HG03354 (cell line): ENCODE results near the gene OR2B6.
"Not testable (repeated sequence)": the region's sequence is repeated elsewhere in the genome, so short reads cannot be mapped to it uniquely, and the experiment has no call there.

ENCODE experiments used
- ATAC-seq: cut with Tn5 transposase; IDR thresholded peaks from one replicate; pipeline ENCODE4 v1.9.1; 2021; ENCODE audit warnings: mild to moderate bottlenecking; ENCODE audit not compliant: unreplicated experiment, poor library complexity, severe bottlenecking

The OR2B6 gene

DNA sequence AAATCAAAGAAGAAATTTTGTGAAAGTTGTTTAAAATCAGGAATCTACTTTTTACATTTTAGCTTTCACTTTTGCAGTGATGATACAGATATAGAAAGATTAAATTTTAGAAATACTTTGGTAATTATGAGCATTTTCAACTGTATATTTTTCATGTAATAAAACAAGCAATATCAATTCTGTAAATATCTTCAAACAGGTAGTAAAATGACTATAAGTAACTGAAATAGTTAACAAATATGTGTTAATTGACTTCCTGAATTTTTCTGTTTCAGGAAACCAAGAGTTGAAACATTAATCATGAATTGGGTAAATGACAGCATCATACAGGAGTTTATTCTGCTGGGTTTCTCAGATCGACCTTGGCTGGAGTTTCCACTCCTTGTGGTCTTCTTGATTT is at the start of gene OR2B6:
Gene OR2B6, plus strand, starts transcription at position 301 of the 400 bp plus-strand sequence. Its CDS starts 0 bp downstream, at position 301.
- peak; percentile 38 for ATAC-seq

- ATAC-seq = no peak
Observed at GRCh38 chr6:27908017-27908416, 49.0 kb upstream of the OR2B6 start.

DNA sequence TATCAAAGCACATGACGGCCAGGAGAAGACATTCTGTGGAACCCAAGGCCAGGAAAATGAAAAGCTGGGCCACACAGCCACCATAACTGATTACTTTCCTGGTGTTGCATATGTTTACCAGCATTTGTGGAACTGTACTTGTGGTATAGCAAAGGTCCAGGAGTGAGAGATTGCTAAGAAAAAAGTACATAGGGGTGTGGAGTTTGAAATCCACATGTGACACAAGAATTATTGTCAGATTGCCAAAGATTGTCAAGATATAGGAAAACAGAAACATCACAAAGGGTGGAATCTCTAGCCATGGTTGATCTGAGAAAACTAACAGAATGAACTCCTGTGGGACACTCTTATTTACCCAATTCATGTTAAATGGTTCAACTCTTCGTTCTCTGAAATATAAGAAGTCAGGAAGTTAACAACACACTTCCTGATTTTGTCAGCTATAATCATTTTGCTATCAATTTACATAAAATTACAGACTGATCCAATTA is 45.0 kb upstream of the OR2B6 start, which contains the start of gene OR2B2:
Gene OR2B2, minus strand, starts transcription at position 441 of the 491 bp plus-strand sequence. Its CDS starts 77 bp downstream, at position 364.
- no peak for ATAC-seq

DNA sequence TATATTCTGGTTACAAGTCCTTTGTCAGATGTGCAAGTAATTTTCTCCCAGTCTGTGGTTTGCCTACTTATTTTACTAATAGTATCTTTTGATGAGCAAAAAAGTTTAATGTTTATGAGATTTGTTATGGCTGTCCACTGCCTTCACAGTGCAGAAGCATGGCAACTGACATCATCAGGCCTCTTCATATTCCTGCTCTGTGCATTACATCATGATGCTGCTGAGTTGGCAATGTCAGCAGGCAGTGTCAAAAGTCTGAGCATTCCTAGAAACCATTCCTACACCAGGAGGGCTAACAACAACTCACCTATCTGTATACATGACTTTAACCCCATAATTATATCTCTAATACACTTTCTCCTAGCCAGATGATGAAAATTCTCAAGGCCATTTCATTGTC is 34.1 kb upstream of the OR2B6 start:
- no peak for ATAC-seq

GRCh38 chr6:27924179-27924578 is 32.9 kb upstream of the OR2B6 start:
- no peak for ATAC-seq

DNA sequence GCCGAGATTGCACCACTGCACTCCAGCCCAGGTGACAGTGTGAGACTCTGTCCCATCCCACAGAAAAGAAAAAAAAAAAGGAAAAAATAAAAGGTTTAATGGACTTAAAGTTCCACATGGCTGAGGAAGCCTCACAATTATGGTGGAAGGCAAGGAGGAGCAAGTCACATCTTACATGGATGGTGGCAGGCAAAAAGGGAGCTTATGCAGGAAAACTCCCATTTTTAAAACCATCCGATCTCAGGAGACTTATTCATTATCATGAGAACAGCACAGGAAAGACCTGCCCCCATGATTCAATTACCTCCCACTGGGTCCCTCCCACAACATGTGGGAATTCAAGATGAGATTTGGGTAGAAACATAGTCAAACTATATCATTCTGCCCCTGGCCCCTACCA is 29.0 kb upstream of the OR2B6 start:
- not testable (repeated sequence) for ATAC-seq

GRCh38 chr6:27929930-27930329 is 27.1 kb upstream of the OR2B6 start:
- not testable (repeated sequence) for ATAC-seq

- no peak for ATAC-seq
Observed at GRCh38 chr6:27931209-27931608, 25.8 kb upstream of the OR2B6 start.

GRCh38 chr6:27940766-27941165 is 16.3 kb upstream of the OR2B6 start:
- ATAC-seq = no peak

DNA sequence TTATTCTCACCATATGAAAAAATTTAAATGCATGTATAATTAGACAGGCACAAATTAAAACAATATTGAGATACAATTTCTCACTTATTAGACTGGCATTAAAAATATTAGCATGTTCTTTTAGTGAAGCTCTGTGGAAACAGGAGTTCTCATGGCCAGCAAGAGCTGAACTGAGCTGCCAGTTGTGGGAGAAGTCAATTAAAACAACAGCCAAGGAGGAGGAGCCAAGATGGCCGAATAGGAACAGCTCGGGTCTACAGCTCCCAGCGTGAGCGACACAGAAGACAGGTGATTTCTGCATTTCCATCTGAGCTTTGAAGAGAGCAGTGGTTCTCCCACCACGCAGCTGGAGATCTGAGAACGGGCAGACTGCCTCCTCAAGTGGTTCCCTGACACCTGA is 14.0 kb upstream of the OR2B6 start:
- not testable (repeated sequence) for ATAC-seq

GRCh38 chr6:27948237-27948636 is 8.8 kb upstream of the OR2B6 start:
- no peak for ATAC-seq

DNA sequence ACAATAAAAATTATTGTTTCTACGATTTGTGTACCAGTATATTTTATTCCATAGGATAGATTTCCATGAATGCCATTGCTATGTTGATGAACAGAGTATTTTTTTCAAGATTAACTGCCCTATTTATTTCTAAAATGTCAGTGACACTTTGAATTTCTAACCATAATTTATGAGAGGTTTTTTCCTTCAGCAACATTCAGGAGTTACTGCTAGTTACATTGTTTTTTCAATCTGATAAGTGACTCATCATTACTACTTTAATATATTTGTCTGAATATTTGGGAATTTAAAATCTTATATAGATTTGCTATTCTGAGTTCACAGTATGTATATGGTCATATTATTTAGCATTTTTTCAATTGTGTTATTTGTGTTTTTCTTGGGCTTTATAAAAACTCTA is 6.0 kb upstream of the OR2B6 start:
- no peak for ATAC-seq

GRCh38 chr6:27957516-27957915 is 475 bp downstream of the OR2B6 start:
- peak; percentile 72 for ATAC-seq

DNA sequence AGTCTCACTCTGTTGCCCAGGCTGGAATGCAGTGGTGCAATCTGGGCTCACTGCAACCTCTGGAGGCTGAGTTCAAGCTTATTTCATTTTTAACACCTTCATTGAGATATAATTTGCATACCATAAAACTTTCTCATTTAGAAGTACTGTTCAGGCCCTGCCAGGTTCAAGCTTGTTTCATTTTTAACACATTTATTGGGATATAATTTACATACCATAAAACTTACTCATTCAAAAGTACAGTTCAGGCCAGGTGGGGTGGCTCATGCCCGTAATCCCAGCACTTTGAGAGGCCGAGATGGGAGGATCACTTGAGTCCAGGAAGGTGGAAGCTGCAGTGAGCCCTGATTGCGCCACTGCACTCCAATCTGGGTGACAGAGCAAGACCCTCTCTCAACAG is 5.5 kb downstream of the OR2B6 start:
- ATAC-seq = no peak

- peak; percentile 66 for ATAC-seq
Observed at GRCh38 chr6:27966044-27966443, 9.0 kb downstream of the OR2B6 start.

DNA sequence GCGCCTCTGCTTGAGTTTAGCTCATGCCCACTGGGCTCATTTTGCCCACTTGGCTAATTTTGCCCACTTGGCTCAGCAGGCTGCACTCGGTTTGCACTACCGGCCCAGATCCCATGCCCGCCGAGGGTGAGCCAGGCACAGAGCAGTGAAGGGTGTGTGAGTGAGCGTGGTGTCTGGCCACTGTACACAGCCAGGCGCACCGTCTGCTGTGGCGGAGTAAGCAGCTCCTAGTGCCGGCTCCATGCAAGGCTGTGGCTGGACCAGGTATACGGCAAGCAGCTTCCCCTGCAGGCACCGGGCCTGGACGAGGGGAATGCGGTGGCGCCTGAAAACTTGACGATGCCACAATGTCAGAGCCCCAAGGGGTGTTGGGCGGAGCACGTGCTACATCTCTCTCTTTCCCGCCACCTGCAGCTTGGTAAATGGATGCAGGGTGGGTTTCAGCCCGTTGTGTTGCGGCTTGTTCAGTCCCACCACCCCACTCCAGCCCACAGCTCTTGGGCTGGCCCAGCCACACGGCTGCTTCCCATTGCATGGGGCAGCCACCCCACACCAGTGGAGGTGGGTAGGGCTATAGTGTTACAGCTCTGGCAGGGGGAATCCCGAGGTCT is 9.9 kb downstream of the OR2B6 start:
- ATAC-seq = peak; percentile 12

- ATAC-seq = no peak
Observed at GRCh38 chr6:27970444-27970843, 13.4 kb downstream of the OR2B6 start.

DNA sequence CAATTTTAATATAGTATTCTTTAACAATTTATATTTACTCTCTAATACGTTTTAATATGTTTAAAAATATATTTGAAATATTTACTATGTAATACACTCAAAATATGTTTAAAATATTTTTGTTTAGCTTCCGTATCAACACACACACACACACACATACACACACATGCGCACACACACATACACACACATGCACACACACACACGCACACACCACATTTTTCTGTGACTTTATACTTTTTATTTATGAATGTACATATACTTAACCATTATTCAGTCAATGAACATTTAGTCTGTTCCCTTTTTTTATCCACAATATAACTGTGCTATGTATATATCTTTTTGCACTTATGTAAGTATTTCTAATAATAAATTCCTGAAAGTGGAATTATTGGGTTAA is 15.7 kb downstream of the OR2B6 start:
- no peak for ATAC-seq

DNA sequence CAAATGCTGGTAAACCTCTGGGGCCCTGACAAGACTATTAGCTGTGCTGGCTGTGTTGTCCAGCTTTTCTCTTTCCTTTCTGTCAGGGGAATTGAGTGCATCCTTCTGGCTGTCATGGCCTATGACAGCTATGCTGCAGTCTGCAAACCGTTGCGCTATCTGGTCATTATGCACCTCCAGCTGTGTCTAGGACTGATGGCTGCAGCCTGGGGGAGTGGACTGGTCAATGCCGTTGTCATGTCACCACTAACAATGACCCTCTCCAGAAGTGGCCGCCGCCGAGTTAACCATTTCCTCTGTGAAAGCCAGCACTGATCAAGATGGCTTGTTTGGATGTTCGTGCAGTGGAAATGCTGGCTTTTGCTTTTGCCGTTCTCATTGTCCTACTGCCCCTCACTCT is 20.3 kb downstream of the OR2B6 start:
- no peak for ATAC-seq

DNA sequence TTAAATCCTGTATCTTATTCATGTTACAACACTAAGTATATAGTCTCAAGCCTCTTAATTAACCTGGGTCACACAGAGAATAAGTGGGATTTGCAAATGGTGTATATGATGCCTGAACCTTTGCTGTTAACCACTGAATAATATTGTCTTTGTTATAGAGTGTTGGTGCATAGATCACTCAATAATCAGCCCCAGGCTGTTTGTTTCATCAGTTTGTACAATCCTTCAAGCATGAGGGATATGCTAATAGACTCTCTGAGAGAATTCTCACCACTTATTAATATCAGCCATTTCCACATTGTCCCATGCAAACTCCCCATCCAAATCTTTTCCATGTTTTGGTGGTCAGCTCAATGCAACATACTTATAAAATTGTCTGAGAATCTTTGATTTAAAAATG is 21.7 kb downstream of the OR2B6 start:
- ATAC-seq = no peak

DNA sequence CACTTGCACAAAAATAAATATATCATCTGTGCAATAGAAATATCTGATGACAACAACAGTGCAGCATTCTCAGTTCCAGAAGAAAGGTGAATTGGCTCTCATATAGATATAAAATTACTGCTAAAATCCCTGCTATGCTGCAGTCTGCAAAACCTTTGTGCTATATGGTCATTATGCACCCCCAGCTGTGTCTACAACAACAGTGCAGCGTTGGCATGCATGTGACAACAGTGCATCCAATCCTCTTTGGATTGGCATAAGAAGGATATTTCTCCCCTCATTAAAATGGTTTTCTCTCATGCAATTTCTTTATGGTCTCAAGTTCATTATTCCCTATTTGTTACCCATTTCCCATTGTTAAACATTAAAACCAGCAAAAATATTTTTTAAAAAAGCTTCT is 23.1 kb downstream of the OR2B6 start:
- no peak for ATAC-seq
